Subcutaneous adipose tissue (tissue), 4 donors: ENCODE results near the gene CFD. TPM values are rescaled to one million over a fixed set of nuclear protein-coding genes. Genes with fewer than 3 reads are reported as not detected.

ENCODE experiments used
- CTCF ChIP-seq: fragments of 450-650 bp; IDR thresholded peaks from one replicate; pipeline ENCODE4 v1.5.1; 2016; ENCODE audit warnings: low read depth, mild to moderate bottlenecking, control low read depth, antibody characterized with exemption, moderate library complexity
- total RNA-seq, 4 donors: library from RNA; depleted of rRNA; stranded (reverse); fragments of >200 nt; gene quantifications; one replicate each; pipeline ENCODE4 v1.1.0, GENCODE V29; 2016

Gene CFD
- total RNA-seq, 4 donors from 2014 or later = 1,847 to 6,869 (median 2,488) TPM

- TF ChIP-seq CTCF = no peak
Observed at GRCh38 chr19:873561-874041, 14.1 kb downstream of the CFD start.

- TF ChIP-seq CTCF = no peak
Observed at GRCh38 chr19:875265-875879, 15.9 kb downstream of the CFD start.

DNA sequence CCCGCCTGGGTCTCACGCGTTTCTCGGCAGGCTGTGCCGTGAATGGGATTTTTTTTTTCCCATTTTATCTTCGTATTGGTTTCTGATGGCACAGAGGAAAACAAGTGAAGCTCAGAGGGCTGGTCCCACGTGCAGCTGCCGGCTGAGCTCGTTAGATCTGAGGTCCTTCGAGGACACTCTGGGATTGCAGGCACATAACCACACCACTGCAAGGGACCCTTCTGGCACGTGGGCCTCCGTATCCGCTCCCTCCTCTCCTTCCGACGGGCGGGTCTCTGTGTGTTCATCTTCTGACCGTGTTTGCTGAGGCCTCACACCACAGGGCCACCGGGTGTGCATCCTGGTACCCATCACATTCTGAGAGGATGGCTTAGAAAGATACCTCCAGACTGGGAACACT is 16.6 kb downstream of the CFD start:
- TF ChIP-seq CTCF = no peak

GRCh38 chr19:876780-877314 is 17.4 kb downstream of the CFD start:
- TF ChIP-seq CTCF = no peak

GRCh38 chr19:879711-880438 is 20.4 kb downstream of the CFD start:
- no peak for TF ChIP-seq CTCF

DNA sequence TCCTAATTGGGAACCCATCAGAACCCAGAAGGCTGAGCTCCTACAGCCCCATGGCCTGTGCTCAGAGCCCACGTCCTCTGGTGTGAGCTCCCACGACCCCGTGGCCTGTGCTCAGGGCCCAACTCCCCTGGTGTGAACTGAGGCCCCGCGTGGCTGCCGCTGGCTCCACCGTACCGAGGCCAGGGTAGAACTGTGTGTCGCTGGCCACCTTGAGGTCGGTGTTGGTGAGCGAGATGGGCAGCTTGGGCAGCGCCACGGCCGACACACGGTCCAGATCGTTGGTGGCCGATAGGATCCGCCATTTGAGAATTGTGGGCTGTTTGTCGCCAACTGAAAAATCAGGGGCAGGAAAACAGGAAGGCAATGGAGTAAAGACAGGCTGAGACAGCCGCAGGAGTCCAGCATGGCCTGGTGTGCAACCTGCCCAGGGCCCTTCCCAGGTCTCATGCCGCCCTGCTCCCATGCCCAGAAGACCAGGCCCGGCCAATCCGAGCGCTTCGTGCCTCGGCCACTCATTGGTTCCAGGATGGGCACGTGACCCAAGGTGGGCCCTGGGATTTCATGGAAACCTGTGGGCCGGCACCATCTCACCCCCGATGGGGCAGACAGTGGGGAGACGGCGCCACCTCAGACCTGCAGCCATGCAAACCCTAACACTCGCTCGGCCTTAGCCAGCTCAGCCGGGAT is 22.1 kb downstream of the CFD start:
- no peak for TF ChIP-seq CTCF

DNA sequence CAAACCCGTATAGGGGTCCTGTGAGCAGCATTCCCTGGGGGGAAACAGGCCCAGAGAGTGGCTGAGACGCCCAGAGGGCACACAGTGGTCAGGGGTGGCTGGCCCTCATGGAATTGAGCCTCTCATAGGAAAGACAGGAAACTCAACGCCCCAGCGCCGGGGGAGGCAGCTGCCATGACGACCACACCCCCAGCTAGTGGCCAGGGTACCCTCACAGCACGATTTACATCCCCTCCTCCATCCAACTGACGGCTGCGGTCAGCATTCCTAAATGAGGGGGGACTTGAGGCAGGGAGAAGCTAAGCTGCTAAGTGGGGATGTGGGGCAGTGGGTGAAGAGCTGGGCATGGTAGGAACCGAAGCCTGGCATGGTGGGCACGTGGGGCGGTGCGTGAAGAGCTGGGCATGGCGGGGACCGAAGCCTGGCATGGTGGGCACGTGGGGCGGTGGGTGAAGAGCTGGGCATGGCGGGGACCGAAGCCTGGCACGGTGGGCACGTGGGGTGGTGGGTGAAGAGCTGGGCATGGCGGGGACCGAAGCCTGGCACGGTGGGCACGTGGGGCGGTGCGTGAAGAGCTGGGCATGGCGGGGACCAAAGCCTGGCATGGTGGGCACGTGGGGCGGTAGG is 23.5 kb downstream of the CFD start:
- no peak for TF ChIP-seq CTCF
